ENCODE measurements around the gene KRT75. TPM values are rescaled to one million over a fixed set of nuclear protein-coding genes. Genes with fewer than 3 reads are reported as not detected.

KRT75 gene
- total and polyA plus RNA-seq, 2 experiments from 2014 or later: not detected

DNA sequence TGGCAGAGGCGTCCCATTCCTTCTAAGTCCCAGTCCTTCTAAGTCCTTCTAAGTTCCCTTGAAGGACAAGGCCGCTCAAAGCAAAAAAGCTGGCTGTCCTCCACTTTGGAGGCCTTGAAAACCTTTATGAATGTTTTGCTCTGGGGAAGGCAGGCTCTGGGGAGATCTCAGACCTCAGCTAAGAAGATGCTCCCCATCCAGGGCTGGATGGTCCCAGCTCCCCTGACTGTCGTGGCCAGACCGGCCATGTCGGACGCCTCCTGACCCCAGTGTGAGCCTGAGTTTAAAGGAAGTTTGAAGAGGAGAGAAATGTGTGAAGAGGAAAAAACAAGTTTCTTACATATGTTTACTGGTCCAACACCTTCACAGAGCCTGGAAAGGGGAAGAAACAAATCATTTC, 54.6 kb downstream of the KRT75 start:
- Histone ChIP-seq H3K4me1 (ENCODE audit: low read depth) (no peaks in the 10 kb centered on the region), H3K9me3 (ENCODE audit: low read depth) (no peaks in the 10 kb centered on the region), H3K27me3 (peaks cover 38% of the 10 kb centered on the region), H3K4me3 (no peak overlapping the region), H3K27ac (no peak overlapping the region), H3K36me3 (no peaks in the 10 kb centered on the region)
- TF ChIP-seq, protein P1, sequence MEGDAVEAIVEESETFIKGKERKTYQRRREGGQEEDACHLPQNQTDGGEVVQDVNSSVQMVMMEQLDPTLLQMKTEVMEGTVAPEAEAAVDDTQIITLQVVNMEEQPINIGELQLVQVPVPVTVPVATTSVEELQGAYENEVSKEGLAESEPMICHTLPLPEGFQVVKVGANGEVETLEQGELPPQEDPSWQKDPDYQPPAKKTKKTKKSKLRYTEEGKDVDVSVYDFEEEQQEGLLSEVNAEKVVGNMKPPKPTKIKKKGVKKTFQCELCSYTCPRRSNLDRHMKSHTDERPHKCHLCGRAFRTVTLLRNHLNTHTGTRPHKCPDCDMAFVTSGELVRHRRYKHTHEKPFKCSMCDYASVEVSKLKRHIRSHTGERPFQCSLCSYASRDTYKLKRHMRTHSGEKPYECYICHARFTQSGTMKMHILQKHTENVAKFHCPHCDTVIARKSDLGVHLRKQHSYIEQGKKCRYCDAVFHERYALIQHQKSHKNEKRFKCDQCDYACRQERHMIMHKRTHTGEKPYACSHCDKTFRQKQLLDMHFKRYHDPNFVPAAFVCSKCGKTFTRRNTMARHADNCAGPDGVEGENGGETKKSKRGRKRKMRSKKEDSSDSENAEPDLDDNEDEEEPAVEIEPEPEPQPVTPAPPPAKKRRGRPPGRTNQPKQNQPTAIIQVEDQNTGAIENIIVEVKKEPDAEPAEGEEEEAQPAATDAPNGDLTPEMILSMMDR (IDR thresholded peaks at IDR 0.05; ENCODE audit: low read depth, low read length): no peak
- no peak for DNase-seq (ENCODE audit: low read depth in 1 of 2, low spot score in 1 of 2)

GRCh38 chr12:52378091-52378490, 56.1 kb downstream of the KRT75 start:
- H3K27me3 ChIP-seq: peaks cover 23% of the 10 kb centered on the region
- no peak for DNase-seq (ENCODE audit: low read depth in 1 of 2, low spot score in 1 of 2)
- no peaks in the 10 kb centered on the region for H3K36me3 ChIP-seq
- no peak overlapping the region for H3K4me3 ChIP-seq
- no peaks in the 10 kb centered on the region for H3K4me1 ChIP-seq (ENCODE audit: low read depth)
- H3K9me3 ChIP-seq (ENCODE audit: low read depth): no peaks in the 10 kb centered on the region
- TF ChIP-seq, protein P1 (IDR thresholded peaks at IDR 0.05; ENCODE audit: low read depth, low read length): no peak
- no peak overlapping the region for H3K27ac ChIP-seq

DNA sequence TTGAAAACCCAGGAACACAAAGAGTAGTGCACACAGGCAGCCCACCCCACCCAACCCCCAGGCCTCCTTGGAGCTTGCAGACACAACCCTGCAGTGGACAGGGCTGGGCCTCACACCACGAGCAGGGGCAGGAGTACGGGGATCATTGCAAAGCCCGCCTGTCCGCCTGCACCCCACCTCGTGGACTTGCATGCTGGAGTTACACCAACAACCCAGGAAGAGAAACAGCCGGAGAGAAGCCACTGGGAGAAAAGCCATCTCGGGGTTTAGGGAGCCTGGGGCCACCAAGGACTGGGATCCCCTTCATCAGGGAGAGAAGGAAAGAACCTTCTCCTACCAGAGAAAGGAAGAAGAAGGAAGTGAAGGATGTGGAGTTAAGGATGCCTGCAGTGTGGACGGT, 56.9 kb downstream of the KRT75 start:
- Histone ChIP-seq H3K9me3 (ENCODE audit: low read depth) (no peaks in the 10 kb centered on the region), H3K27me3 (peaks cover 16% of the 10 kb centered on the region)
- TF ChIP-seq, protein P1 (IDR thresholded peaks at IDR 0.05; ENCODE audit: low read depth, low read length): no peak

More for the DNA sequence above, 56.9 kb downstream of the KRT75 start:
- no peak for DNase-seq (ENCODE audit: low read depth in 1 of 2, low spot score in 1 of 2)
- Histone ChIP-seq H3K4me1 (ENCODE audit: low read depth) (no peaks in the 10 kb centered on the region), H3K27ac (no peak overlapping the region), H3K4me3 (no peak overlapping the region), H3K36me3 (no peaks in the 10 kb centered on the region)

Other genes with a start within 250 kb of the KRT75 start
- gene KRT80, start 242.4 kb downstream of the KRT75 start, total RNA-seq: not detected in 2 replicates
- gene KRT80, start 242.4 kb downstream of the KRT75 start, polyA plus RNA-seq: not detected in 2 replicates
- 0.21 and 0.36 TPM in 2 replicates for gene KRT7, start 201.1 kb downstream of the KRT75 start, total RNA-seq
- gene KRT7, start 201.1 kb downstream of the KRT75 start, polyA plus RNA-seq: 0.50 TPM in 1 of 2 replicates, not detected in the other
- 0.14 TPM in 1 of 2 replicates, not detected in the other for gene KRT86, start 159.7 kb downstream of the KRT75 start, total RNA-seq
- 0.35 TPM in 1 of 2 replicates, not detected in the other for gene KRT86, start 159.7 kb downstream of the KRT75 start, polyA plus RNA-seq
- not detected in 2 replicates for gene KRT81, start 142.8 kb downstream of the KRT75 start, total RNA-seq
- not detected in 2 replicates for gene KRT81, start 142.8 kb downstream of the KRT75 start, polyA plus RNA-seq
- gene KRT83, start 113.0 kb downstream of the KRT75 start, total RNA-seq: not detected in 2 replicates
- gene KRT83, start 113.0 kb downstream of the KRT75 start, polyA plus RNA-seq: not detected in 2 replicates
- gene KRT85, start 66.9 kb downstream of the KRT75 start, total RNA-seq: 0.12 TPM in 1 of 2 replicates, not detected in the other
- not detected in 2 replicates for gene KRT85, start 66.9 kb downstream of the KRT75 start, polyA plus RNA-seq
- not detected in 2 replicates for gene KRT84, start 48.7 kb downstream of the KRT75 start, total RNA-seq
- not detected in 2 replicates for gene KRT84, start 48.7 kb downstream of the KRT75 start, polyA plus RNA-seq
- gene KRT82, start 28.0 kb downstream of the KRT75 start, total RNA-seq: not detected in 2 replicates
- gene KRT82, start 28.0 kb downstream of the KRT75 start, polyA plus RNA-seq: not detected in 2 replicates
- not detected in 2 replicates for gene KRT6B, start 17.8 kb upstream of the KRT75 start, total RNA-seq
- 0.13 TPM in 1 of 2 replicates, not detected in the other for gene KRT6B, start 17.8 kb upstream of the KRT75 start, polyA plus RNA-seq
- not detected in 2 replicates for gene KRT6C, start 39.4 kb upstream of the KRT75 start, total RNA-seq
- not detected in 2 replicates for gene KRT6C, start 39.4 kb upstream of the KRT75 start, polyA plus RNA-seq
- not detected in 2 replicates for gene KRT6A, start 58.9 kb upstream of the KRT75 start, total RNA-seq
- 0.22 TPM in 1 of 2 replicates, not detected in the other for gene KRT6A, start 58.9 kb upstream of the KRT75 start, polyA plus RNA-seq
- gene KRT5, start 86.0 kb upstream of the KRT75 start, total RNA-seq: not detected in 2 replicates
- 0.23 TPM in 1 of 2 replicates, not detected in the other for gene KRT5, start 86.0 kb upstream of the KRT75 start, polyA plus RNA-seq
- not detected in 2 replicates for gene KRT71, start 118.8 kb upstream of the KRT75 start, total RNA-seq
- gene KRT71, start 118.8 kb upstream of the KRT75 start, polyA plus RNA-seq: not detected in 2 replicates
- gene KRT74, start 139.5 kb upstream of the KRT75 start, total RNA-seq: not detected in 2 replicates
- not detected in 2 replicates for gene KRT74, start 139.5 kb upstream of the KRT75 start, polyA plus RNA-seq
- gene KRT72, start 167.1 kb upstream of the KRT75 start, total RNA-seq: not detected in 2 replicates
- not detected in 2 replicates for gene KRT72, start 167.1 kb upstream of the KRT75 start, polyA plus RNA-seq
- gene KRT73, start 184.2 kb upstream of the KRT75 start, total RNA-seq: not detected in 2 replicates
- not detected in 2 replicates for gene KRT73, start 184.2 kb upstream of the KRT75 start, polyA plus RNA-seq
- gene KRT2, start 217.8 kb upstream of the KRT75 start, total RNA-seq: not detected in 2 replicates
- not detected in 2 replicates for gene KRT2, start 217.8 kb upstream of the KRT75 start, polyA plus RNA-seq
- gene KRT1, start 246.0 kb upstream of the KRT75 start, total RNA-seq: not detected in 2 replicates
- gene KRT1, start 246.0 kb upstream of the KRT75 start, polyA plus RNA-seq: not detected in 2 replicates